LNCaP clone FGC (cell line): ENCODE data around the gene DCAF16.

Source experiments
- DNase-seq: peaks from one replicate; pipeline ENCODE4 v3.0.0-alpha.2; 2011; ENCODE audit warnings: low read depth
- H3K4me3 ChIP-seq: 2 replicates; pipeline ENCODE4 v1.5.1; 2011; ENCODE audit warnings: mild to moderate bottlenecking, low read depth, low read length, control low read depth
- CTCF ChIP-seq: IDR thresholded peaks from 2 replicates; pipeline ENCODE4 v1.5.1; 2012; ENCODE audit warnings: mild to moderate bottlenecking; ENCODE audit not compliant: control insufficient read depth, insufficient read depth; ENCODE audit errors: extremely low read depth

The DCAF16 gene

GRCh38 chr4:17817027-17817426 lies 6.5 kb upstream of the DCAF16 start:
- DNase-seq = no peak
- peak; percentile 55 for TF ChIP-seq CTCF
- no peak overlapping the region for H3K4me3 ChIP-seq

- H3K4me3 ChIP-seq = no peak overlapping the region
- TF ChIP-seq CTCF = no peak
- DNase-seq = no peak
Measured at GRCh38 chr4:17816142-17816541, 5.6 kb upstream of the DCAF16 start.

- H3K4me3 ChIP-seq = no peak overlapping the region
- TF ChIP-seq CTCF = no peak
- no peak for DNase-seq
Measured at GRCh38 chr4:17814140-17814539, 3.6 kb upstream of the DCAF16 start.

GRCh38 chr4:17812801-17813200 lies 2.2 kb upstream of the DCAF16 start:
- no peak for TF ChIP-seq CTCF
- DNase-seq = no peak
- H3K4me3 ChIP-seq = peak overlapping the region; percentile 91

- DNase-seq = no peak
- no peak for TF ChIP-seq CTCF
- peak overlapping the region; percentile 91 for H3K4me3 ChIP-seq
Measured at GRCh38 chr4:17812125-17812524, 1.6 kb upstream of the DCAF16 start.

- peak; percentile 4; the same call in 1 of the 2 replicates for TF ChIP-seq CTCF
- H3K4me3 ChIP-seq = peak overlapping the region; percentile 91
- no peak for DNase-seq
Measured at GRCh38 chr4:17811078-17811603, 584 bp upstream of the DCAF16 start.

- no peak for TF ChIP-seq CTCF
- H3K4me3 ChIP-seq = peak overlapping the region; percentile 91
- DNase-seq = no peak
Measured at GRCh38 chr4:17809667-17810066, 890 bp downstream of the DCAF16 start.
